SK-N-SH (cell line): Measurements from ENCODE around the gene JADE3. TPM values are rescaled to one million over a fixed set of nuclear protein-coding genes. Genes with fewer than 3 reads are reported as not detected.

Experiments
- CTCF ChIA-PET: fragments of 300-600, 350-600 bp; formaldehyde crosslinking; extraction: SDS; loops from one replicate; lab custom pipeline; 2021; lab: Yijun Ruan, JAX
- POLR2A ChIA-PET: fragments of 350-600 bp; sonication (Branson Sonifier 250); formaldehyde crosslinking; extraction: SDS; loops from one replicate; lab custom pipeline; 2020; ENCODE audit warnings: antibody characterized with exemption, inconsistent platforms; lab: Yijun Ruan, JAX
- DNase-seq: peaks from one replicate; pipeline ENCODE4 v3.0.0; 2012
- H2AFZ ChIP-seq: fragments of 200-600 bp; sonication (generic); 2 replicates; pipeline ENCODE4 v1.8.1; 2016; ENCODE audit warnings: antibody characterized with exemption, mild to moderate bottlenecking, low read depth
- H3F3A ChIP-seq: fragments of 200-600 bp; sonication (generic); replicated peaks from 2 replicates; pipeline ENCODE3; 2016; ENCODE audit warnings: antibody characterized with exemption, mild to moderate bottlenecking; ENCODE audit not compliant: insufficient read depth
- H3K27ac ChIP-seq, 2 experiments: fragments of 200-500 bp in 1 of 2; fragments of 200-600 bp in 1 of 2; sonication (Bioruptor generic) in 1 of 2; sonication (generic), shearing (Covaris generic) in 1 of 2; 2 replicates each; pipeline versions ENCODE4 v1.5.1 to v1.6.1; 2014 to 2016; ENCODE audit warnings: low read depth in 2 of 2, inconsistent platforms in 1 of 2, low read length in 1 of 2, mild to moderate bottlenecking in 1 of 2, mixed read lengths in 1 of 2
- H3K27me3 ChIP-seq: fragments of 200-600 bp; sonication (generic), shearing (Covaris generic); 2 replicates; pipeline ENCODE4 v1.6.1; 2016; ENCODE audit warnings: mixed run types; ENCODE audit not compliant: insufficient read depth
- H3K36me3 ChIP-seq, 2 experiments: fragments of 200-500 bp in 1 of 2; fragments of 200-600 bp in 1 of 2; sonication (Bioruptor generic) in 1 of 2; sonication (generic) in 1 of 2; replicated peaks in 1 of 2; 2 replicates each; pipeline versions ENCODE3 to v1.5.1; 2014 to 2016; ENCODE audit warnings: low read length in 1 of 2, mild to moderate bottlenecking in 1 of 2; ENCODE audit not compliant: insufficient read depth in 2 of 2, control insufficient read depth in 1 of 2
- H3K4me1 ChIP-seq, 2 experiments: fragments of 200-500 bp in 1 of 2; fragments of 200-600 bp in 1 of 2; sonication (Bioruptor generic) in 1 of 2; sonication (generic), shearing (Covaris generic) in 1 of 2; 2 replicates each; pipeline versions ENCODE4 v1.5.1 to v1.6.1; 2014 to 2016; ENCODE audit warnings: low read depth in 1 of 2, low read length in 1 of 2, mixed run types in 1 of 2; ENCODE audit not compliant: insufficient read depth in 2 of 2, control insufficient read depth in 1 of 2
- H3K4me2 ChIP-seq: fragments of 200-600 bp; sonication (generic), shearing (Covaris generic); 2 replicates; pipeline ENCODE4 v1.6.1; 2017; ENCODE audit warnings: mixed run types
- H3K4me3 ChIP-seq, 2 experiments: fragments of 200-500 bp in 1 of 2; fragments of 200-600 bp in 1 of 2; sonication (Bioruptor generic) in 1 of 2; sonication (generic), shearing (Covaris generic) in 1 of 2; 2 replicates each; pipeline versions ENCODE4 v1.5.1 to v1.8.1; 2014 to 2016; ENCODE audit warnings: low read depth in 2 of 2, inconsistent platforms in 1 of 2, low read length in 1 of 2, mild to moderate bottlenecking in 1 of 2, mixed read lengths in 1 of 2, moderate library complexity in 1 of 2
- H3K79me2 ChIP-seq: fragments of 200-600 bp; sonication (generic); 2 replicates; pipeline ENCODE4 v1.8.1; 2017; ENCODE audit warnings: mild to moderate bottlenecking; ENCODE audit not compliant: insufficient read depth
- H3K9ac ChIP-seq: fragments of 200-600 bp; sonication (generic); 2 replicates; pipeline ENCODE4 v1.6.1; 2017; ENCODE audit warnings: mixed run types
- H3K9me2 ChIP-seq: fragments of 200-600 bp; sonication (generic); 2 replicates; pipeline ENCODE4 v1.6.1; 2017; ENCODE audit warnings: mixed run types
- H3K9me3 ChIP-seq: fragments of 200-600 bp; sonication (generic); 2 replicates; pipeline ENCODE4 v1.6.1; 2017; ENCODE audit warnings: mixed run types, mild to moderate bottlenecking, moderate library complexity
- H4K20me1 ChIP-seq: fragments of 200-600 bp; sonication (generic); 2 replicates; pipeline ENCODE4 v1.6.1; 2017; ENCODE audit warnings: mild to moderate bottlenecking, mixed run types; ENCODE audit not compliant: insufficient read depth
- CHD2 ChIP-seq: fragments of 150-350 bp; IDR thresholded peaks from 2 replicates; pipeline ENCODE4 v1.6.1; 2018; ENCODE audit warnings: low read length; ENCODE audit not compliant: partially characterized antibody
- IRF3 ChIP-seq: fragments of 150-350 bp; IDR thresholded peaks from 2 replicates; pipeline ENCODE4 v1.6.1; 2016; ENCODE audit warnings: mild to moderate bottlenecking, low read depth, low read length
- JUND ChIP-seq: IDR thresholded peaks from 2 replicates; pipeline ENCODE4 v1.4.0; 2012
- MAX ChIP-seq: IDR thresholded peaks from 2 replicates; pipeline ENCODE4 v1.4.0; 2012; ENCODE audit warnings: low read depth
- POLR2AphosphoS5 ChIP-seq: IDR thresholded peaks from 2 replicates; pipeline ENCODE4 v1.6.1; 2012; ENCODE audit warnings: low read depth, low read length
- RCOR1 ChIP-seq: fragments of 150-350 bp; IDR thresholded peaks from 2 replicates; pipeline ENCODE4 v1.6.1; 2017; ENCODE audit warnings: antibody characterized with exemption, low read length
- REST ChIP-seq: IDR thresholded peaks from 2 replicates; pipeline ENCODE4 v1.6.1; 2012; ENCODE audit warnings: mild to moderate bottlenecking, low read depth, low read length, moderate library complexity
- SMC3 ChIP-seq: IDR thresholded peaks from 2 replicates; pipeline ENCODE4 v1.6.1; 2012; ENCODE audit warnings: low read depth, low read length, improper control_type of control experiment
- TCF12 ChIP-seq: IDR thresholded peaks from 2 replicates; pipeline ENCODE4 v1.4.0; 2012
- USF1 ChIP-seq: IDR thresholded peaks from 2 replicates; pipeline ENCODE4 v1.4.0; 2012; ENCODE audit warnings: low read depth, borderline replicate concordance
- ZBTB33 ChIP-seq: IDR thresholded peaks from 2 replicates; pipeline ENCODE4 v1.4.0; 2012; ENCODE audit warnings: low read depth, borderline replicate concordance
- WGBS: methylation state at CpG from one replicate; pipeline ENCODE4 v1.1.6; 2017; ENCODE audit warnings: low lambda C conversion rate; 5-methylcytosine and 5-hydroxymethylcytosine counted together
- polyA plus RNA-seq, 3 experiments: library from polyadenylated mRNA; depleted of rRNA; stranded (reverse); fragments of >200 nt; gene quantifications; 2 replicates each; pipeline ENCODE4 v1.2.3, GENCODE V29; 2012

JADE3 gene
- polyA plus RNA-seq, 1 of the 3 experiments (the other 2 are of a cell fraction) = 3.0 TPM

GRCh38 chrX:47059142-47059874 is 147.1 kb downstream of the JADE3 start:
- no peak overlapping the region for H2AFZ ChIP-seq
- no peaks in the 10 kb centered on the region for H3K9me3 ChIP-seq
- no peak overlapping the region for H3K9ac ChIP-seq
- no peaks in the 10 kb centered on the region for H3K27me3 ChIP-seq
- H4K20me1 ChIP-seq = no peaks in the 10 kb centered on the region
- 62% methylated on average over 1 of the region's 1 CpG for WGBS
- no peak overlapping the region for H3K27ac ChIP-seq
- no peaks in the 10 kb centered on the region for H3K79me2 ChIP-seq
- ChIA-PET CTCF (interaction anchor here (1.0 to 1.7 kb wide), 5 partner anchors 10 to 146 kb away, joined by 3 to 5 read pairs (median 3); no protein-coding TSS in a partner anchor), POLR2A (no interaction called here)
- no peak for DNase-seq
- peaks cover 0 to 9% of the 10 kb centered on the region in 2 experiments for H3K36me3 ChIP-seq
- H3F3A ChIP-seq = no peaks in the 10 kb centered on the region
- TF ChIP-seq JUND (no peak), RCOR1 (no peak), ZBTB33 (no peak), MAX (no peak), USF1 (no peak), CHD2 (no peak), POLR2AphosphoS5 (no peak), SMC3 (no peak), TCF12 (no peak), IRF3 (no peak), REST (no peak)
- no peak overlapping the region for H3K4me2 ChIP-seq
- no peaks in the 10 kb centered on the region for H3K4me1 ChIP-seq
- no peaks in the 10 kb centered on the region for H3K9me2 ChIP-seq
- no peak overlapping the region for H3K4me3 ChIP-seq
